Lower leg skin (tissue), 4 donors: ENCODE results near the gene MCRIP2. TPM values are rescaled to one million over a fixed set of nuclear protein-coding genes. Genes with fewer than 3 reads are reported as not detected.

Experiments
- DNase-seq, 2 donors: peaks; one replicate each; pipeline ENCODE4 v3.0.0-alpha.2; 2019; ENCODE audit warnings: low spot score in 2 of 2
- H3K4me3 ChIP-seq: fragments of 200-600 bp; sonication (generic); 2 replicates; pipeline ENCODE4 v1.5.1; 2017; ENCODE audit warnings: mild to moderate bottlenecking, low read depth; ENCODE audit not compliant: poor library complexity, severe bottlenecking
- POLR2A ChIP-seq, 2 donors: fragments of 450-650 bp; IDR thresholded peaks; one replicate each; pipeline ENCODE4 v1.6.1; 2016 to 2017; ENCODE audit warnings: antibody characterized with exemption in 2 of 2, mild to moderate bottlenecking in 1 of 2, moderate library complexity in 1 of 2
- WGBS, 2 donors: methylation state at CpG; one replicate each; pipeline ENCODE4 v1.1.5; 2018; 5-methylcytosine and 5-hydroxymethylcytosine counted together
- intact Hi-C: fragments of 100-400 bp; cut with DNase I; formaldehyde crosslinking; loops from one replicate; pipeline ENCODE4 v1.15.0; 2023; ENCODE audit warnings: low total_unique reads
- total RNA-seq, 4 donors: library from RNA; depleted of rRNA; stranded (reverse); fragments of >200 nt; gene quantifications; one replicate each; pipeline ENCODE4 v1.1.0, GENCODE V29; 2016
- TF ChIP-seq, protein P1 (sequence below), 3 donors: fragments of 450-650 bp; IDR thresholded peaks; one replicate each; pipeline ENCODE4 v1.5.1; 2016; ENCODE audit warnings: antibody characterized with exemption in 3 of 3, mild to moderate bottlenecking in 3 of 3, moderate library complexity in 2 of 3

MCRIP2 gene
- total RNA-seq, 4 donors from 2014 or later: 10.5 to 31.3 (median 23.2) TPM

DNA sequence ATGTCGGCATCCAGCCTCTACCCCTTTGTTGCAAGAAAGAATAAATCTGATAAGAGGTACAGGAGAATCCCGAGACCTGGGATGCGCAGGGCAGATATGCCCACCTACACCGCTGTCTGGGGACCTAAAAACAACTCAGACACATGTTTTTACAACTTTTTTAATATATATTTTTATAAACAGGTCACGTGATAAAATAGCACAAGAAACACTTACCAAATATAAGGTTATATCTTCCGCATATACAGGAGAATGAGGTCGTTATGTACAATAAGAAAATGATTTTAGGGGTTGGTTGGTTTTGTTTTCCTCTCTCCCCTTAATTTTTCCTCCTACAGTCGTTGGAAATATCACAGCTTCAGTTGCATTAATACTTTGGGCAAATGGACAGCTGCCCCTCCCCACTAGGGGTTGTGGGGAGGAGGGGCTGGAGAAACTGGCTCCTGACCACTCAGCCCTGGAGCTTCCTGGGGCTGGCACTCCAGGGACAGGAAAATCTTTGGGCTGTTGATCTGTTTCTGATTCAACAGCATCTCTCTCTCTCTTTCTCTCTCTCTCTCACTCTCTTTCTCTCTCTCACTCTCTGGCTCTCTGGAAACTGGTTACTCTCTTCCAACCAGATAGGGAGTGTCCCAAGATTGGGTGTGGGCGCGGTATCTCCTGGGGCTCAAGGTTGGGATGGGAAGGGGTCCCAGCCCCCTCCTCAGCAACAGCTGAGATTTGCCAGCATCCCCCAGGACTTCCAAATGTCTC, 50.9 kb downstream of the MCRIP2 start:
- 55 to 63% methylated on average over 10 of the region's 10 CpGs for WGBS, 2 donors
- no peak overlapping the region for H3K4me3 ChIP-seq
- intact Hi-C loops: no loop called here
- no peak for DNase-seq
- TF ChIP-seq POLR2A (IDR thresholded peaks at IDR 0.05): no peak
- TF ChIP-seq, protein P1, sequence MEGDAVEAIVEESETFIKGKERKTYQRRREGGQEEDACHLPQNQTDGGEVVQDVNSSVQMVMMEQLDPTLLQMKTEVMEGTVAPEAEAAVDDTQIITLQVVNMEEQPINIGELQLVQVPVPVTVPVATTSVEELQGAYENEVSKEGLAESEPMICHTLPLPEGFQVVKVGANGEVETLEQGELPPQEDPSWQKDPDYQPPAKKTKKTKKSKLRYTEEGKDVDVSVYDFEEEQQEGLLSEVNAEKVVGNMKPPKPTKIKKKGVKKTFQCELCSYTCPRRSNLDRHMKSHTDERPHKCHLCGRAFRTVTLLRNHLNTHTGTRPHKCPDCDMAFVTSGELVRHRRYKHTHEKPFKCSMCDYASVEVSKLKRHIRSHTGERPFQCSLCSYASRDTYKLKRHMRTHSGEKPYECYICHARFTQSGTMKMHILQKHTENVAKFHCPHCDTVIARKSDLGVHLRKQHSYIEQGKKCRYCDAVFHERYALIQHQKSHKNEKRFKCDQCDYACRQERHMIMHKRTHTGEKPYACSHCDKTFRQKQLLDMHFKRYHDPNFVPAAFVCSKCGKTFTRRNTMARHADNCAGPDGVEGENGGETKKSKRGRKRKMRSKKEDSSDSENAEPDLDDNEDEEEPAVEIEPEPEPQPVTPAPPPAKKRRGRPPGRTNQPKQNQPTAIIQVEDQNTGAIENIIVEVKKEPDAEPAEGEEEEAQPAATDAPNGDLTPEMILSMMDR (IDR thresholded peaks at IDR 0.05): no peak

DNA sequence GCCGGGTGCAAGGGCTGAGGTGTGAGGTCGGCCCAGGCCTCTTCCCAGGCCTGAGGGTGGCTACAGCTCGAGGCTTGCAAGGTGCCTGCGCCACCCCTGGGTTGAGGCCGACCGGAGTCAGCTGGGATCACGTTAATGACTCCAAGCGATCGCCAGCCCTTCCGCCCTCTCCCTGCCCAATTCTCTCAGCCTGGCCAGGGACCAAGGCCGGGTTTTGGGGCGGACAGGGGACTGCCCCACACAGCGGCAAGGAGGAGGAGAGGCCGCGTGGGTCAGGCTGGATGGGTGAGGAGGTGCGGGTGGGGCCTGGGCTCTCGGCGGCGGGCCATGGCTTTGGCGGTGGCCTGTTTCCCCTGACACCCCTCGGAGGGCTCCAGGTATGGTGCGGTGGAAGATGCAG, 51.7 kb downstream of the MCRIP2 start:
- no peak for DNase-seq
- intact Hi-C loops: no loop called here
- TF ChIP-seq, protein P1 (IDR thresholded peaks at IDR 0.05): no peak
- no peak for TF ChIP-seq POLR2A (IDR thresholded peaks at IDR 0.05)
- H3K4me3 ChIP-seq: no peak overlapping the region
- WGBS, 2 donors: 11 to 40% methylated on average over 7 to 17 of the region's 22 CpGs

DNA sequence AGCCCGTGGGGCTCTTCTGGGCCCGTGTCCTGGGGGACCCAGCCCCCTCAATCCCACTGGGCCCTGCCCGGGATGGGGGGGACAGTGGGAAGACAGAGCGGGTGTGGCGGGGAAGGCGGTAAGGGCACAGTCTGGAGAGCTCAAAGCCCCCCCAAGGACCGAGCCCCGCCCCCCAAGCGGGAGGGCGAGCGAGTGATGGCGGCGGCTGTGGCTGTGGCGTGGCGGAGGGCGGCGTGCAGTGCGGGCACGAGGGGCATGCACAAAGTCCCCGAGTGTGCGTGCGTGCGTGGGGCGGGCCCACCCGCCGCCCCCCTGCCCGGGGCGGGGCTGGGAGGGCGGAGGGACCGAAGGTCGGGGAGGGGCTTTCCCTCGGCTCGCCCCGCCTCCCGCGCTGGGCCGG, 52.1 kb downstream of the MCRIP2 start:
- TF ChIP-seq, protein P1 (IDR thresholded peaks at IDR 0.05): no peak
- no peak for TF ChIP-seq POLR2A (IDR thresholded peaks at IDR 0.05)
- intact Hi-C loops: no loop called here
- WGBS, 2 donors: 9 to 20% methylated on average over 3 to 36 of the region's 37 CpGs
- no peak for DNase-seq
- H3K4me3 ChIP-seq: no peak overlapping the region

DNA sequence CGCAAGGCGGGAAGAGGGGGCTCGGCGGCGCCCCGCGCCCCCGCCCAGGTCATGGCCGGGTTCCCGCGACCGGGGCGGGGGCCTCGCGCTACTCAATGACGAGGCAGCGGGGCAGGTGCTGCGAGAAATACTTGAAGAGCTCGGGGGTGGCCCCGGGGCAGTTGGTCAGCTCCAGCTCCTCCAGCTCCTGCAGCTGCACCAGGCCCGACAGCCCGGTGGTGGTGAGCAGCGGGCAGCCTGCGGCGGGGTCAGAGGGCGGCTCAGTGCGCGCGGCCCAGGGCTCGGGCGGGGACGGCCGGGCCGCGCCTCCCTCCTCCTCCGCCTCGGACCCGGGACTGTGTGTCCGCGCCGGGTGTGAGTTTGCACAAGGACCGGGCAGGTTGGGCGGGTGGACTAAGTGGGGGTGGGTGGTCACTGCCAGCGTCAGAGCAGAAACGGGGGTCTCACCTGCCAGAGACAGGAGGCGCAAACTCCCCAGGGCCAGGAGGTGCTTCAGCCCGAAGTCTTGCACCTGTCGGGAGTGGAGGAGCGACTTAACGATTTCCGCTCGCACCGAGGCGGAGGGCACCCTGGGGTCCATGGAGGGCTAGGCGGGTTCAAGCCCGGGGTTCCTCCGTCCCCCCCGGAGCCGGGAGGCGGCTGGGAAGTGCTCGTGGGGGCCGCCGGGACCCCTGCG, 52.7 kb downstream of the MCRIP2 start:
- peak overlapping the region; percentile 19 for H3K4me3 ChIP-seq
- DNase-seq: no peak
- 2% methylated on average over 13 to 27 of the region's 64 CpGs for WGBS, 2 donors
- no peak for TF ChIP-seq POLR2A (IDR thresholded peaks at IDR 0.05)
- TF ChIP-seq, protein P1 (IDR thresholded peaks at IDR 0.05): no peak
- intact Hi-C loops: no loop called here

DNA sequence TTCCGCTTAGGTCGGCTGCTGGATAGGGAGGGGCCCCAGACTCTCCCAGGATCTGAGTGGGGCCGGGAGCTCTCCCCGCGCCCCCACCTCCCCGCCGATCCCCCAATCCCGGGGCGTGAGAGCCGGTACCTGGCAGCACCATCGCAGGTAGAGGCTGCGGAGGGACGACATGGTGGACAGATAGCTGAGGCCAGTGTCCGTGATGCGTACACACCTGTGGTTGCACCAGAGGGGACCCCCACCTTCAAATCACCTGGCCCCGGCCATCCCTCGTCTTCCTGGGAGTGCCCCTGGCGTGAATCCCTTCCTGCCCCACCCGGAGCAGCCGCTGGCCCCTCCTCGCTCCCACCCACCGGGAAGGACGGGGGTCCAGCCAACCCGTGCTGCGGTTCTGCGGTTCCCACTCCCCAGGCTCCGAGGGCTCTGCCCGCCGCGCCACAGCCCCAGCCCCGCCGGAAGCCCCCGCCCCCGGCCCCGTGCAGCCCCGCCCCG, 53.3 kb downstream of the MCRIP2 start:
- peak overlapping the region; percentile 19 for H3K4me3 ChIP-seq
- intact Hi-C loops: no loop called here
- no peak for TF ChIP-seq POLR2A (IDR thresholded peaks at IDR 0.05)
- TF ChIP-seq, protein P1 (IDR thresholded peaks at IDR 0.05): no peak
- no peak for DNase-seq
- 2% methylated on average over 19 to 20 of the region's 37 CpGs for whole genome bisulfite sequencing, 2 donors
